HEK293T (cell line): Measurements from ENCODE around the gene NAALADL2.

Experiments
- BHLHE40 ChIP-seq: fragments of 450-650 bp; IDR thresholded peaks from 2 replicates; pipeline ENCODE4 v1.6.1; 2016; ENCODE audit warnings: mild to moderate bottlenecking, moderate library complexity, borderline replicate concordance
- ELF4 ChIP-seq: fragments of 450-650 bp; IDR thresholded peaks from 2 replicates; pipeline ENCODE4 v1.6.1; 2017; ENCODE audit warnings: antibody characterized with exemption
- FOXK2 ChIP-seq: fragments of 450-650 bp; IDR thresholded peaks from 2 replicates; pipeline ENCODE4 v1.6.1; 2016; ENCODE audit warnings: mild to moderate bottlenecking
- FOXM1 ChIP-seq: fragments of 450-650 bp; IDR thresholded peaks from 2 replicates; pipeline ENCODE4 v1.6.1; 2017; ENCODE audit warnings: mild to moderate bottlenecking, borderline replicate concordance
- LEF1 ChIP-seq: fragments of 450-650 bp; IDR thresholded peaks from 2 replicates; pipeline ENCODE4 v1.6.1; 2017; ENCODE audit warnings: mild to moderate bottlenecking, borderline replicate concordance
- PKNOX1 ChIP-seq: fragments of 450-650 bp; IDR thresholded peaks from 2 replicates; pipeline ENCODE4 v1.6.1; 2016
- SP1 ChIP-seq: fragments of 450-650 bp; IDR thresholded peaks from 2 replicates; pipeline ENCODE4 v1.6.1; 2017
- SUZ12 ChIP-seq: fragments of 450-650 bp; IDR thresholded peaks from 2 replicates; pipeline ENCODE4 v1.6.1; 2016; ENCODE audit warnings: mild to moderate bottlenecking
- TARDBP ChIP-seq: fragments of 450-650 bp; IDR thresholded peaks from 2 replicates; pipeline ENCODE4 v1.6.1; 2016

- TF ChIP-seq LEF1 (no peak), SP1 (no peak), FOXM1 (no peak), SUZ12 (no peak), FOXK2 (no peak), TARDBP (no peak), BHLHE40 (no peak), PKNOX1 (no peak), ELF4 (no peak)
These were observed 262.1 kb downstream of the NAALADL2 start for GRCh38 chr3:175121225-175121624.
